Testis (tissue), 2 donors: ENCODE measurements around the gene FKBP8.

Source experiments
- CTCF ChIP-seq, 3 experiments: fragments of 450-650 bp in 2 of 3; fragments of 200-600 bp in 1 of 3; sonication (generic) in 1 of 3; IDR thresholded peaks; one replicate each; pipeline ENCODE4 v1.5.1; 2016 to 2019; ENCODE audit warnings: antibody characterized with exemption in 3 of 3, mild to moderate bottlenecking in 2 of 3, moderate library complexity in 1 of 3
- POLR2A ChIP-seq: fragments of 450-650 bp; IDR thresholded peaks from one replicate; pipeline ENCODE4 v1.6.1; 2017; ENCODE audit warnings: antibody characterized with exemption, mild to moderate bottlenecking, moderate library complexity

- TF ChIP-seq CTCF (IDR thresholded peaks at IDR 0.05) = no peak
- TF ChIP-seq POLR2A = no peak
These were observed 14.8 kb upstream of the FKBP8 start for GRCh38 chr19:18558202-18558555.
